NCI-H524 (cell line): ENCODE data around the gene SKIC2.
"Not testable (repeated sequence)": the region's sequence is repeated elsewhere in the genome, so short reads cannot be mapped to it uniquely, and the experiment has no call there.

Source experiments
- DNase-seq, 2 experiments: peaks; one replicate each; lab custom pipeline; 2025; lab: John Stamatoyannopoulos, UW

SKIC2 gene

DNA sequence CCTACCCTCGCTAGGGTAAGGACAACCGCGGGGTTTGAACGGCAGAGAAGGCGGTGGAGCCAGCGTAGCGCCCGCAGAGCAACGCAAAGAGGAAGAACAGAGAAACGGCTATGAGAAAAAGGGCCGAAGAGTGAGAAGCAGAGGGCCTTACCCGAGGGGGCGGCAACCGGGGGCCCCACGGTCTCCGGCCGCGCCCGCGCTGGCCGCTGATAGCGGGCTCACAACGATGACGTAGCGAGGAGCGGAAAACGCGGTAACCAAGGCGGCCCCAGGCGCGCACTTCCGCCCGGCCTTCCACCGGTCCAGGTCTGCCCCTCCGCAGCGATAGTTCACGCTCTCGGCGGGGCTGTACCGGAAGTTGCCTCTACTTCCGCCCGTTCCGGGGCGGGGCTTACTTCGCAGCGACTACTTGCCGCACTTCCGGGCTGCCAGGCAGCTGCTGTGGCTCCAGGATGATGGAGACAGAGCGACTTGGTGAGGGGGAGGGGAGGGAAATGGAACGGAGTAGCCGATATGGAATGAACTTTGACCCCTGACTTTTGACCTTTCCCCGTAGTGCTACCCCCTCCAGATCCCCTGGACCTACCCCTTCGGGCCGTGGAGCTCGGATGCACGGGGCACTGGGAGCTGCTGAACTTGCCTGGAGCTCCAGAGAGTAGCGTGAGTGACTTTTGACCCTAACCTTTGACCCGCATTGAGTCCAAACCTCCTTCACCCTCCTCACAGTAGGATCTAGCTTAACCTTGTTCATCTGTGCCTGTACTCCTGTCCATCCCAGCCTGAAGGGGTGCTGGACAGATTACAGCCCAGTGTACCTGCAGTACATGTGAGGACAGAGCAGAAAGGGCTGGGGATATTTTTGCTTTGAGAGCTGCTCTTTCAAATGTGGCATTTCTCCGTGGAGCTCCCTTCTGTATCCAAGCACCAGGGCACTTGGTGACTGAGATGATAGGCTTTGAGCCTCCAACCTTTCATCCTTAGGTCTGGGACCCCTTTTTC lies at the start of gene SKIC2, which contains the start of gene NELFE:
SKIC2 (plus strand) TSS at position 435 of the 999 bp plus-strand sequence; CDS start at position 453, 18 bp downstream.
NELFE (minus strand) TSS at position 231 of the 999 bp plus-strand sequence. CDS start 525 bp downstream, outside the sequence.
- peak; percentile 81 to 98 for DNase-seq

DNA sequence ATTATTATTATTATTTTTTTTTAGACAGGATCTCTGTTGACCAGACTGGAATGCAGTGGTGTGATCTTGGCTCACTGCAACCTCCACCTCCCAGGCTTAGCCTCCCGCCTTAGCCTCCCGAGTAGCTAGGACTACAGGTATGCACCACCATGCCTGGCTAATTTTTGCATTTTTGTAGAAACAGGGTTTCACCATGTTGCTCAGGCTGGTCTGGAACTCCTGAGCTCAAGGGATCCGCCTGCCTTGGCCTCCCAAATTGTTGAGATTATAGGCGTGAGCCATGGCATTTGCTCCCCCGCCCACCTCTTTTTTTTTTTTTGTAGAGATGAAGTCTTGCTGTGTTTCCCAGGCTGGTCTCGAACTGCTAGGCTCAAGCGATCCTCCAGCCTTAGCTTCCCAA lies 49.7 kb upstream of the SKIC2 start:
- not testable (repeated sequence) for DNase-seq

DNA sequence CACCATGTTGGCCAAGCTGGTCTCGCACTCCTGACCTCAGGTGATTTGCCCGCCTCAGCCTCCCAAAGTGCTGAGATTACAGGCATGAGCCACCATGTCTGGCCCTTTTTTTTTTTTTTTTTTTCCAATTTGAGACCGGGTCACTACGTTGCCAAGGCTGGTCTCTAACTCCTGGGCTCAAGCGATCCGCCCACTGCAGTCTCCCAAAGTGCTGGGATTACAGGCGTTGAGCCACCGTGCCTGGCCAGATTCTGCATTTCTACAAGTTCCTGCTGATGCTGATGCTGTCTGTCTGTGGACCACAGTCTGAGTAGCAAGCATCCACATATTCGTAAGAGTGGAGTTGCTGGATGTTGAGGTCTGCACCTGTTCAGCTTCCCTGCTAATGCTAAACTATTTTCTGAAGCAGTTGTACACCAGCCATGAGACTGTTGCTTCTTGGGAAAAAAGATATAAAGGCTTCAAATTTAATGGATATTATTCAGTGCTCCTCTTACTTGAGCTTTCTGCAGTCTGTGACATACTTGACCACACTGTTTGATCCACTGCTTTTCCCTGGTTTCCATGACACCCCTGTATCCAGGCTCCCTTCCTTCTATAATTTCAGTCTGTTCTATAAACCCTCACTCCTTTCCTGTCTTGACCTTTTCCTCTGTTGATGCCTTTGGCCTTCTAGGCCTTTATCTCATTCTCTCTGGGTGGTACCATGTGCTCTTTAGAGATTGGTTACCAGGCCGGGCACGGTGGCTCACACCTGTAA lies 47.0 kb upstream of the SKIC2 start:
- DNase-seq = no peak

DNA sequence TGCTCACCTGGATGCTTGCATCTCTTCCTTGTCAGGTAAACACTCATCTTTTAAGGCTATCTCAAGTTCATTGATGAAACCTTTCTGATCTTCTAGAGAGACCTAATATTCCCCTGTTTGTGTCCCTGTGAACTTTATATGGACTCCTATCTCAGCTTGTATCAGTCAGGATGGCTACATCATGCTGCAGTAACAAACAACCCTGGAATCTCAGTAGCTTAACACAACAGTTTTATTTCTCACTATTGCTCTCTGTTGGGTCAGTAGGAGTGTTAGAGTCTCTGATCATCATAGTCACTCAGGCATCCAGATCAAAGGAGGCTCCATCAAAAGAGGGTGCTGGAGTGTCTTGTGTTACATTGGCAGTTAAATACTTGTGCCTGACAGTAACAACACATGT lies 43.6 kb upstream of the SKIC2 start:
- no peak for DNase-seq

DNA sequence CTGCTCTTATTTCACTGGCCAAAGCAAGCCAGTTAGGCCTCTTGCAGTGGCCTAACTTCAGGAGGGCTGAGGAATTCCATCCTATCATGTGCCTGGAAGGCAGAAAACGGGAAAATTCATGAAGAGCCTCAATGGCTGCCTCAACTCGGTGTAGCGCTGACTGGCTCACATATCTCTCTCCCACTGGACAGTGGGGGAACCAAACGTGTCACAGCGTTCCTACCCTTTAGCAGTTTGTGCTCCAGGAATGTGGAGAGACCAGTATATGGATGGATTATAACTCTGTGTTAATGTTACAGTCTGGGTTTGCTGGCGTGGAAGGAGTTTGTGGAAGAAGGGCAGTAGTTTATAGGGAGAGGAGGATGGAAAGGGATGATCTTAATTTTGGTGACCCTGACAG lies 43.2 kb upstream of the SKIC2 start:
- no peak for DNase-seq

DNA sequence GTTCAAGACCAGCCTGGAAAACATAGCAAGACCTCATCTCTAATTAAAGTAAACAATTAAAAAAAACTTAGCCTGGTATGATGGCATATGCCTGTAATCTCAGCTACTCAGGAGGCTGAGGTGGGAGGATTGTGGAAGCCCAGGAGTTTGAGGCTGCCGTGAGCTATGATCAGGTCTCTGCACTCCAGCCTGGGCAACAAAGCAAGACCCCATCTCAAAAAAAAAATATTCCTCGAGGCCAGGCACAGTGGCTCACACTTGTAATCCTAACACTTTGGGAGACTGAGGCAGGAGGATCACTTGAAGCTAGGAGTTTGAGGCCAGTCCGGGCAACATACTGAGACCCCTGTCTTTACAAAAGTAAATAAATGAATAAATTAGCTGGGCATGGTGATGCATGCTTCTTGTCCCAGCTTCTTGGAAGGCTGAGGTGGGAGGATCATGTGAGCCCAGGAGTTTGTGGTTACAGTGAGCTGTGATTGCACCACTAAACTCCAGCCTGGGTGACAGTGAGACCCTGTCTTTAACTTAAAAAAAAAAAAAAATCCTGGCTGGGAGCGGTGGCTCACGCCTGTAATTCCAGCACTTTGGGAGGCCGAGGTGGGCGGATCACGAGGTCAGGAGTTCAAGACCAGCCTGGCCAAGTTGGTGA lies 40.8 kb upstream of the SKIC2 start:
- DNase-seq = no peak

DNA sequence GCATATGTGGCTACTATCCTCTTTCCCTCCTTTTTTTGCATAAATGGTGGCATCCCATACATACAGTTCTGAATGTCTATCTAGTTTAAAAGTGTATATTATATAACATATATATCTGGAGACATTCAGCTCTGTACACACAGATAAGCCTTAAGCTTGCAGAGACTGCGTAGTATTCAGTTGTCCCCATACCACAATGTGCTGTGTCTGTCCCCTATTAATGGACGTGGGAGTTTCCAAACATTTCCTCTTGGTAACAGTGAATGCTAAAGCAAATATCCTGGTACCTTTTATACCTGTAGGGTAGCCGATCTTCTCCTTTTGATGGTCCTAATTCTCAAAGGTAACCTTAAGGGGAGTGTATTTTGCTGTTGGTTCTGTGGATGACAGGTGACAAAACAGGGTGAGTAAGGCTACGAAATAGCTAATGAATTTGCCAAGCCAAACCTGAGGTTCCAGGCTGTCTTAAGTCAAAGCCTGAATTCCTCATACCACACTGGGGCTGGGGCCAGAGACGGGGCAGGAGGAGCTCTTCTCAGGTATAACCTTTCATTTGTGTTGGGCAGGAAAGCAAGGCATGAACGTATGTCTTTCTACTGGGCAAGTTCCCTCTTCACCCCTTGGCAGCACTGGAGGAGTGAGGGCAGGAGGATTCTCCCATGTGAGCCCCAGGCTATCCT lies 39.2 kb upstream of the SKIC2 start:
- DNase-seq = no peak

DNA sequence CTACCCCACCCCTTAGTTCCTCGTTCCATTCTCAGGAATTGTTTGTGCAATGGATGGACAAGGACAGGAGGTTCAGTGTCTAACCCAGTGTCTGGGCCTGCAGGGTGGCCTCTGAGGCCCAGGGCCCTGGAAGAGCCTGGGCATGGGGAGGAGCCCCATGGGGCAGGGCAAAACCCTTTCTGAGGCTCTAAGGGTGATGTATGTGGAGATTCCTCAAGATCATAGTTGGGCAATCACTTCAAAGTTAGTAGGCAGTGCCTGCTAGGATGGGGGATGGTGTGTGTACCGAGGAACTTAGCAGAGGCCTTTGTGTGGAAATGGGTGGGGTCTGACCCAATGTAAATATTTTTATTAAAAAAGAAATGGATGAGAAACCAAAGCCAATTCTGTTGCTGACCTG lies 38.2 kb upstream of the SKIC2 start:
- no peak for DNase-seq

DNA sequence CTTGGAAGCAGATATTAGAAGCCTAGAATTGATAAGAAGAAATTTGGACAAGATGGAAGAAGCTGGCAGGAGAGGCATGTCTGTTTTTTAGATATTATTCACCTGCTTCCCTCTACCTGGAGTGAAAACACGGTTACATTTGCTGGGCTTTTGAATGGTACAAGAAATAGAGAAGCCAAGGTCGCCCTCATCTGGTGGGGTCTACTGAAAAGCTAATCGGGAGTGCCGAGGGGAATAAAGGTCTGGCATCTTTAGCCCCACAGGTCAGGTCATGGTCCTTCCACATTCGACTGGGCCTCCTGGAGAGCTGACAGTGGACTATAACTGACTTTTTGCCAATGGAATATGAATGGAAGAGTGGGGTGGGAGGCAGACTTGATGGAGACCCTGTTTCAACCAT lies 36.0 kb upstream of the SKIC2 start:
- DNase-seq = no peak

DNA sequence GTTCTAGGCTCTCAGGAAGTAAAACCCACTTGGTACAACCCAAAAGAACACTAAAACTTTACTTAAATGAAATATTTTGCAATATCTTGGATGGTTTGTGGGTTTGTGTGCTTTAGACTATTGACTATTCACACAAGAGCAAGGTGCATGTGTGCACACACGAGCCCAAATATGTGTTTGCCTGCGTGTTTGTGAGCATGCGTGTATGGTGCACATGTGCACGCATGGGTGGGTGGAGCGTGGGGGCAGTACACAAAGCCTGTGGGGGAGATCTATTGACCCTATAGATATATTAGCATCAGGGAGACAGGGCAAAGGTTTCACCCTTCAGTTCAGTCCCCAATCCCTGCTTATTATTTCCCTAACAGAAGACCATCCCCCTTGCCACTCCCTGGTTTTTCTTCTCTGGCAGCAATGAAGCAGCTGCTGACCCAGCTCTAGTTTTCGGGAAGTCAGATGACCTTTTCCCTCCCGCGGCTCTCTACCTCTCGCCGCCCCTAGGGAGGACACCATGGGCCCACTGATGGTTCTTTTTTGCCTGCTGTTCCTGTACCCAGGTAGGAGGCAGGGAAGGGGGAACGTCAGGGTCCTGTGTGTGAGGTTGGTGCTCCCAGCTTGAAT lies 31.6 kb upstream of the SKIC2 start, which contains the start of gene C2:
C2 (plus strand) TSS at position 476 of the 621 bp plus-strand sequence; CDS start at position 512, 36 bp downstream.
- no peak for DNase-seq

DNA sequence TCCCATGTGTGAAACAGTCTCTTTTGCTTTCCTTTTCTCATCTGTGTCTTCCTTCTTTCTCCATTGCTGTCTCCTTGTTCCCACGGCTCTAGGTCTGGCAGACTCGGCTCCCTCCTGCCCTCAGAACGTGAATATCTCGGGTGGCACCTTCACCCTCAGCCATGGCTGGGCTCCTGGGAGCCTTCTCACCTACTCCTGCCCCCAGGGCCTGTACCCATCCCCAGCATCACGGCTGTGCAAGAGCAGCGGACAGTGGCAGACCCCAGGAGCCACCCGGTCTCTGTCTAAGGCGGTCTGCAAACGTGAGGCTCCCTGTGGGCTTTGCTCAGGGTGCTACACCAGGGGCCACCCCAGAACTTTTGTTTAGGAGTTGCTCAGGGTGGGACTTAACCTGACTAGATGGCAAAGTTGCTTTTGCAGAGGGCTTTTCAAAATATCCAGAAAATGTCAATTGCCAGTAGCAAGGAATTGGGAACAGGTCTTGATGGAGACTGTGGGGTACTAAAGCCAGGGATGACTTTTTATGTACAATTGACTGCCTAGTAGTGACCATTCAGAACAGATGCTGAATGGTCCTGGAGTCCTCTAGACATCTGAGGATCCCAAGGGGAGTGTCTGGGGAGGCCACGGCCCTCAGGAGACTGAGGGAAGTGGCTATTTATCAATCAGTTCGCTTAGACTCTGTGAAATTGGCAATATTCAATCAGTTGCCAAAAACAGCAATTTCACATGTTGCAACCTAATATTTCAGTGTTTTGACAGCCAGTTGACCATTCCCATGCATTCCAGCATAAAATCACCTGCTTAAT lies 30.9 kb upstream of the SKIC2 start:
- no peak for DNase-seq

DNA sequence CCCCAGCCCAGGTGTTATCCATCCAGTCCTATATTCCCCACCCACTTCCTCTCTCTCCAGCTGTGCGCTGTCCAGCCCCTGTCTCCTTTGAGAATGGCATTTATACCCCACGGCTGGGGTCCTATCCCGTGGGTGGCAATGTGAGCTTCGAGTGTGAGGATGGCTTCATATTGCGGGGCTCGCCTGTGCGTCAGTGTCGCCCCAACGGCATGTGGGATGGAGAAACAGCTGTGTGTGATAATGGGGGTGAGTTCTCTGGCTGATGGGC lies 30.4 kb upstream of the SKIC2 start:
- no peak for DNase-seq

DNA sequence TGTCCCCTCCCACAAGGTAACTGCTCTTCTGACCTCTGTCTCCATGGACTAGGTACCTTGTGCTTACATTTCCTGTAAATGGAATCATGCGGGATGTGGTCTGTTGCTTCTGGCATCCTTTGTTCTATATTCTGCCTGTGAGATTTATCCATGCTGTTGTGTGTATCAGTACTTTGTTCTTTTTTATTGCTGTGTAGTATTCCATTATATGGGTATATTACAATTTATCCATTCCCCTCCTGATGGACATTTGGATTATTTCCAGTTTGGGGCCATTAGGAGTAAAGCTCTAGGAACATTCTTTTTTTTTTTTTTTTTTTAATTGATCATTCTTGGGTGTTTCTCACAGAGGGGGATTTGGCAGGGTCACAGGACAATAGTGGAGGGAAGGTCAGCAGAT lies 28.0 kb upstream of the SKIC2 start:
- DNase-seq = no peak

DNA sequence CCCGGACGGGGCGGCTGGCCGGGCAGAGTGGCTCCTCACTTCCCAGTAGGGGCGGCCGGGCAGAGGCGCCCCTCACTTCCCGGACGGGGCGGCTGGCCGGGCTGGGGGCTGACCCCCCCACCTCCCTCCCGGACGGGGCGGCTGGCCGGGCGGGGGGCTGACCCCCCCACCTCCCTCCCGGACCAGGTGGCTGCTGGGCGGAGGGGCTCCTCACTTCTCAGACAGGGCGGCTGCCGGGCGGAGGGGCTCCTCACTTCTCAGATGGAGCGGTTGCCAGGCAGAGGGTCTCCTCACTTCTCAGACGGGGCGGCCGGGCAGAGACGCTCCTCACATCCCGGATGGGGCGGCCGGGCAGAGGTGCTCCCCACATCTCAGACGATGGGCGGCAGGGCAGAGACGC lies 26.8 kb upstream of the SKIC2 start:
- DNase-seq = not testable (repeated sequence)

DNA sequence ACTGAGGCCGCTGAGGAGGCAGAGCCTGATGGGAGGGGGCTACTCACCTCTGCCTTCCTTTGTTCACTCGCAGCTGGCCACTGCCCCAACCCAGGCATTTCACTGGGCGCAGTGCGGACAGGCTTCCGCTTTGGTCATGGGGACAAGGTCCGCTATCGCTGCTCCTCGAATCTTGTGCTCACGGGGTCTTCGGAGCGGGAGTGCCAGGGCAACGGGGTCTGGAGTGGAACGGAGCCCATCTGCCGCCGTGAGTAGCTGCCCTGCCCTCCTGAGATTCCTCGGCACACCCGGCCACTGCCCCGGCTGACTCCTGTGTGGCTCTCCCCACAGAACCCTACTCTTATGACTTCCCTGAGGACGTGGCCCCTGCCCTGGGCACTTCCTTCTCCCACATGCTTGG lies 25.4 kb upstream of the SKIC2 start:
- no peak for DNase-seq

DNA sequence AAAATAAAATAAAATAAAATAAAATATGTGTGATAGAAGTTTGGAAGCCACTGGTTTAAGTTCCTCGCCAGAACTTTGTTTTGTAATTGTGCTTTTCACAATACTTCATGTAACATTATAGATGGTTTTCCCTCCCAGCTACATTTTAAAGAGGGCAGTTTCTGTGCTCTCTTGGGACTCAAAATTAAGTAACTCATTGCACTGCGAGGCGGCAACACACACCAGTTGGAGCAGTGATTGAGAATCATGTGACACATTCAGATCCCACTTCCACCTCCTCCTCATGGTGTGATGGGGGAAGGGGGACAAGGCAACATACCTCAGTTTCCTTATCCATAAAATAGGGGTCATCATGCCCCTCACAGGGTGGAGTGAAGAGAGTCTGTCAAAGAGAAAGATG lies 24.0 kb upstream of the SKIC2 start:
- DNase-seq = no peak

DNA sequence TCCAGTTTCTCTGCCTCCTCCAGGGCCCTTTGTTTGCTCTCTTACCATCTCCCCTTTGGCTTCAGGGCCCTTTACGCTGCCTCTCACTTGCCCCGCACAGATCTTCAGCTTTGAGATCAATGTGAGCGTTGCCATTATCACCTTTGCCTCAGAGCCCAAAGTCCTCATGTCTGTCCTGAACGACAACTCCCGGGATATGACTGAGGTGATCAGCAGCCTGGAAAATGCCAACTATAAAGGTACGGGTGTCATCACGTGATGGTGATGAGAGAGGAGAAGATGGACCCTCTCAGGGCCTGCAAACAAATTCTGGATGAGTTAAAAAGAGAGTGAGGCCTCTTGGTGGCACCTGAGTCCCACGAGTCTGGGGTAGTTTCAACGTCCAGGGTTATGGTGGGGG lies 23.2 kb upstream of the SKIC2 start:
- DNase-seq = no peak

DNA sequence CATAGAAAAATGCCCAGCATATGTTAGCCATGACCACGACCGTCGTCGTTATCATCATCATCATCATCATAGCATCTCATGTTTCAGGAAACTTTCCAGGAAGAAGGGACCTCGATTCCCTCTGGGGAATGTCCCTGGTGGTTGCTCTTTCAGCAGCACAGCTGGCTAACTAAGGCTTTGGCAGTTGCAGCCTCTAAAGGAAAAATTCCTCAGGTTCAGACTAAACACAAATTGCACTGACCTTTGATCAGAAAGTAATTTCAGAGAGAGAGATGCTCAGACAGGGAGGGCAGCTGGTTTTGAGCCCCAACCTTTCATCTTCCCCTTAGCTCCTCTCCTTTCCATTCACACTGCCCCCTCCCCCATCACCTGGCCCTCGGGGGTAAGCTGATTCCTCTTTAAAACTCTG lies 18.7 kb upstream of the SKIC2 start:
- DNase-seq = no peak

DNA sequence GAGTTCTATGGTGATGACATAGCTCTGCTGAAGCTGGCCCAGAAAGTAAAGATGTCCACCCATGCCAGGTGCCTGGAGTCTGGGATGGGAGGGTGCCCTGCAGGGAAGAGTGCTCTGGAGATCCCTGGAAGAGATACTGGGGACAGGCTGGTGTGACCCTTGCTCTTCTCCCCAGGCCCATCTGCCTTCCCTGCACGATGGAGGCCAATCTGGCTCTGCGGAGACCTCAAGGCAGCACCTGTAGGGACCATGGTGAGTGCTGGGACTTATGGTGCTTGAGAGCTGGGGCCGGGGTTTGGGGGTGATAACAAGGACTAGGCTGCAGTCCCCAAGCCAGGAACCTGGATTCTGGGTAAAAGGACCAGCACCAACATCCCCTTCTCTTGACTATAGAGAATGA lies 15.2 kb upstream of the SKIC2 start:
- no peak for DNase-seq

DNA sequence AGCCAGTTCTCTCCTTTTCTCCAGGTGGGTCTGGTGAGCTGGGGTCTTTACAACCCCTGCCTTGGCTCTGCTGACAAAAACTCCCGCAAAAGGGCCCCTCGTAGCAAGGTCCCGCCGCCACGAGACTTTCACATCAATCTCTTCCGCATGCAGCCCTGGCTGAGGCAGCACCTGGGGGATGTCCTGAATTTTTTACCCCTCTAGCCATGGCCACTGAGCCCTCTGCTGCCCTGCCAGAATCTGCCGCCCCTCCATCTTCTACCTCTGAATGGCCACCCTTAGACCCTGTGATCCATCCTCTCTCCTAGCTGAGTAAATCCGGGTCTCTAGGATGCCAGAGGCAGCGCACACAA lies 13.8 kb upstream of the SKIC2 start:
- DNase-seq = no peak
